GM12873 (cell line): Measurements from ENCODE around the gene IVNS1ABP.
A peak's percentile ranks its signal among the peaks of the same experiment; 100 is the strongest.

Experiments
- CTCF ChIP-seq: IDR thresholded peaks from 2 replicates; pipeline ENCODE4 v1.5.1; 2012; ENCODE audit warnings: low read depth, mild to moderate bottlenecking, moderate library complexity, low read length, control low read depth; ENCODE audit not compliant: insufficient read depth; ENCODE audit errors: missing control alignments

The IVNS1ABP gene

DNA sequence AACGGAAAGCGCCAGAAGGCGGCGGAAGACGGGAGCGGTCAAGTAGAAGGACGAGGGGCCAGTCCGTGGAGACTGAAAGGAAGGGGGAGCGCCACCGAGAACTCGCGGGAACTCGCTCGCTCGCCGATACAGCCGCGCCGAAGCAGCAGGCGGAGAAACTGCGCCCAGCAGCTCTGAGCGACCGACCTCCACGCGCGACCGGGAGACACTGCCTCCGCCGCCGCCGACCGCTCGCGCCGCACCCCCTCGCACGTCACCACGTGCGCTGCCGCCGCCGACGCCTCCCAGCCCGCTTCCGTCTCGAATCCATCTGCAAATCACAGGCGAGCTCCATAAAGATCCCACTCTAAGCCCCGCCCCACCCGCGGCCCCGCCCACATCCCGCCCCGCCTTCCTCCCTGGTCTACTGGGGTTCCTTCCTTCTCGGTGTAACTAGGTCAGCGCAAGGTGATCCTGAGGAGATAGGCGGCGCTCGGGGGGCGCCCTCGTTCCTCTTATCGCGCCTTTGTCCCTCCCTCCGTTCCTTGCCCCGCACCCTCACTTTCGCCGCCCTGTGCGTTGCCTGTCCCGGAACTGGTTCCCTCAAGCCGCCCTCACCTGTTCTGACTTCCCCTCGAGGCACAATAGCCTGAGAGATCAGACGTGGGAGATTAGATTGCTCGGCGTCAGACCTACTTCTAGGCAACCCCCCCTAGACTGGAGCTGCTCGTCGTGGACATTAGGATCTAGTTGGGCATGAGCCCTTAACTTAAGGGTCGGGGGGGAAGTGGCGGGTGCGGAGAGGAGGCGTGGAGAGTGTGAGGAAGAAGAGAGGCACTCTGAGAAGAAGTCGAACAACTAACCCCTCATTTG, at the start of gene IVNS1ABP:
Gene IVNS1ABP, minus strand, starts transcription at position 210 of the 852 bp plus-strand sequence. CDS start 7,750 bp downstream, outside the sequence.
- peak; percentile 58 for TF ChIP-seq CTCF

DNA sequence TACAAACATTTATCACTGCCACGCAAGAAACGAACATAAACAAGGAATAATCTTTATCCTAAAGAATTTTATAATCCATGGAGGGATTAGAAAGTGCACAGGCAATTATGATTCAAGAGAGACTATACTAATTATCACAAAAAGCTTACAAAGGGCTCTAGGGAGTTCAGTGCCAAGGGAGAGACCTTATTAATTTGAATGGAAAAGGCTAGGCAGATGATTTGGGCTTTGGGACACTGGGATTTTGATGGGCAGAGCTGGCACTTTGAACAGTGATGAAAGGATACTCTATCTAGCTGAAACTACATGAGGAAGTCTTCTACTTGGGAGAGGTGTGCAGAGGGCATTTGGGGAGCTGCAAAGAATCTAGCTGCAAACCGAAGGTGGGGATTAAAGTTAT, 48.9 kb upstream of the IVNS1ABP start:
- no peak for TF ChIP-seq CTCF

DNA sequence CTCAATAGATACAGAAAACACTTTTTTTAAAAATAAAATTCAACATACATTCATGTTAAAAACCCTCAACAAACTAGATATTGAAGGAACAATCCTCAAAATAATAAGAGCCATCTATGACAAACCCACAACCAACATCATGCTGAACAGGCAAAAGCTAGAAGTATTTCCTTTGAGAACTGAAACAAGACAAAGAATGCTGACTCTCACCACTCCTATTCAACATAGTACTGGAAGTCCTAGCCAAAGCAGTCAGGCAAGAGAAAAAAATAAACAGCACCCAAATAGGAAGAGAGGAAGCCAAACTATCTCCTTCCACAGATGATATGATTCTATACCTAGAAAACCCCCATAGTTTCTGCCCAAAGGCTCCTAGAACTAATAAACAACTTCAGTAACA, 46.2 kb upstream of the IVNS1ABP start:
- TF ChIP-seq CTCF: no peak

- no peak for TF ChIP-seq CTCF
Observed at GRCh38 chr1:185360714-185361113, 43.7 kb upstream of the IVNS1ABP start.

- TF ChIP-seq CTCF: no peak
Observed at GRCh38 chr1:185358957-185359356, 41.9 kb upstream of the IVNS1ABP start.

GRCh38 chr1:185355947-185356346, 38.9 kb upstream of the IVNS1ABP start:
- no peak for TF ChIP-seq CTCF

DNA sequence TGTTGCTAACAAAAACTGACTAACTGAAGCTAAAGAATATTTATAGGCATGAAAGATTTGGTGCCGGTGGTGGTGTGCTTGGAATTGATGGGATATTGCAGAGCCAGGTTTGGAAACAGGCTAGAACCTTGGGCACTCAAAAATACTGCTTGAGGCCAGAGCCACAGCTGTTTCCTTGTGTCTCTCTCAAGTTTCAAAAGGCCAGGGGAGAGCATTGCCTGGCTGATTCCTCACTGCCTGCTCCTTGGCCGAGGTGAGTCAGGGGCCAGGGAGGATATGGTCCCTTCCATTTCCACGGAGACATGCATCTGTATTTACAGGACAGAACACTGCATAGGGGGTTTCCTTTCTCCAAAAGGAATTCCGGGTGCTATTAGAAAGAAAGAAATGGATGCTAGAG, 36.1 kb upstream of the IVNS1ABP start:
- no peak for TF ChIP-seq CTCF
